UCSD-AML1 (cell line): Measurements from ENCODE around the gene EZH2.
A peak's percentile ranks its signal among the peaks of the same experiment; 100 is the strongest.

ENCODE experiments used
- DNase-seq: peaks from one replicate; lab custom pipeline; 2025; ENCODE audit not compliant: unreplicated experiment; lab: John Stamatoyannopoulos, UW

The EZH2 gene

DNA sequence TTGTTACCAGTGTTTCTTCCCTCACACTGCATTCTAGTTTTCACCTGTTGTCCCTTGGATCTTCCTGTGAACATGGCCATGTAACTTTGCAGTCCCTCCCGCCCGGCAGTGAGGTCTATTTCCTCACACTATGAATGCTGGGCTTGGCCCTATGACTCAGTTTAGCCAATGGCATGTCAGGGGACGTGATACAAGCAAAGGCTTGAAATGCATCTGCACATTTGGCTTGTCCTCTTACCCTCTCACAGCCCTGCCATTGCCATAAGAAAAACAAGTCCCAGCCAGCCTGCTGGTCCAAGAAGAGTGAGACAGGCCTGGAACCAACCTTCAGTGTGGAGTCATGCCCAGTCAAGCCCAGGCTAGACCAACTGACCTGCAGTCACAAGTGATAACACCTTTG lies 17.1 kb upstream of the EZH2 start:
- no peak for DNase-seq

- DNase-seq, result no peak
Measured at GRCh38 chr7:148898845-148899484, 14.9 kb upstream of the EZH2 start.

DNA sequence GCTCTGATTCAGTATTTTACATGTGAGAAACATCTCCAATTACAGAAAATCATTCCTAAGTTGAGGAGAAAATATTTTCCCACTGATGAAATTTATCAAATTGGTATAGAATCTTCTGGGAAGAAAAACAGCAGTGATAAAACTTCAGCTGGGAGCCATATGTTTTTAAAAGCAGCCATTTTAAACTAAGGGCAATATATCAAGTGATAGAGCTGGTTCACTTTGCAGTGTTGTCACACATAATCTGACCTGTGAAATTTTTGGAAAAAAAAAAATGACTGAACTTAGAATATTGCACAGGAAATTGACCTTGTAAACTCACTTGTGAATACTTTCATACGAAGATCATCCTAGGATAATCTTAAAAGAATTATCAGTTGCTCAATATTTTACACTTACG lies 10.5 kb upstream of the EZH2 start:
- no peak for DNase-seq

DNA sequence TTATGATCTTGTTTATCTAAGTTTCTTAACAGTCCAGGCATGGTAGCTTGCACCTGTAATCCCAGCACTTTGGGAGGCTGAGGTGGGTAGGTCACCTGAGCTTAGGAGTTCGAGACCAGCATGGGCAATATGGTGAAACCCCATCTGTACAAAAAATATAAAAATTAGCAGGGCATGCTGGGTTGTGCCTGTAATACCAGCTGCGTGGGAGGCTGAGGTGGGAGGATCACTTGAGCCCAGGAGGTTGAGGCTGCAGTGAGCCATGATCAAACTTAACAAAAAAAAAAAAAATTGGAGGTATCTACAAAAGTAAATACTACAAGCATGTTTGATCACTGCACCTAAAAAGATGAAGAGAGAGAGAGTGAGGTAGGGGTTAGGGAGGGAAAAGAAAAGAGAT lies 9.0 kb upstream of the EZH2 start:
- DNase-seq, result no peak

- DNase-seq, result no peak
Measured at GRCh38 chr7:148888300-148888699, 4.2 kb upstream of the EZH2 start.

DNA sequence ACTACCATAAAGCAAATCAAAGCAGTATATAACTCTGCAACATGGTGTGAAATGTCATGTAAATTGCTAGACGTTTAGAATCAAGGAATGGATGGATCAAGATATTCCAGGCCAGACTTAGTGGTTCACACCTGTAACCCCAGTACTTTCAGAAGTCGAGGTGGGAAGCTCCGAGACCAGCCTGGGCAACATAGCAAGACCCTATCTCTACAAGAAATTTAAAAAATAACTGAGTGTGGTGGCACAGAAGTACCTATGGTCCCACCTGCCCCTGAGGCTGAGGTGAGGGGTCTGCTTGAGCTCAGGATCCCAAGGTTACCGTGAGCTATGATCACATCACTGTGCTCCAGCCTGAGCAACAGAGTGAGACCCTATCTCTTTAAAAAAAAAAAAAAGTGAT lies 2.8 kb upstream of the EZH2 start:
- DNase-seq, result no peak

DNA sequence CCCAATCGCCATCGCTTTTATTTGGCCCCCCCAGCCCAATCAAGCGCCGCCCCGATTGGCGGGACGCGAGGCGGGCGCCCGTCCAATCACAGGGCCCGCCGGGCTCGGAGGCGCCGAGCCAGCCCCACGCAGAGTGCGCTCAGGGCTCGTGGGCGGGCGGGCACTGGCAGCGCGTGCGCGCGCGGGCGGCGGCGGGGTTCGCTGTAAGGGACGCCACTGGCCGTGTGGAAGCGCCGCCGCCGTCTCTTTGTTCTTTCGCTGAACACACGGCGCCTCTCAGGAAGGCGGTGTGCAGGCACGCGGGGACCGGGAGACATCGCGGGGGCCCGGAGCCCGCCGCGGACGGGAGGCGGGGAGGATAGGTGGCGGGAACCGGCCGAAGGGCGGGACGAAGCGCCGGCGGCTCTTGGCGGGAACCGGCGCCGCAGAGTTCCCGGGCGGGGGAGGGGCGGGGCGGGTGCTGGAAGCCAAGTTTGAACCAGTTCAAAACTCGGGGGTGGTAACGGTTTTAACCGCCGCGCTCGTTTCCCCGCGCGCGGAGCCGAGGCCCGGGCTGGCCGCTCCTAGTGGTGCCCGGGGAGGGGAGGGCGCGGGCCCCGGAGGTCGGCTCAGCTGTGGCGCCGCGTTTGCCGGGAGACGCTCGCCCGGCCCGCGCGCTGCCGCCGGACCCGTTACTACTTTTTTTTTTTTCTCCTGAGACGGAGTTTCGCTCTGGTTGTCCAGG lies 370 bp upstream of the EZH2 start:
- peak; percentile 87 for DNase-seq

- peak; percentile 15 for DNase-seq
Measured at GRCh38 chr7:148883266-148884048, 634 bp downstream of the EZH2 start.

DNA sequence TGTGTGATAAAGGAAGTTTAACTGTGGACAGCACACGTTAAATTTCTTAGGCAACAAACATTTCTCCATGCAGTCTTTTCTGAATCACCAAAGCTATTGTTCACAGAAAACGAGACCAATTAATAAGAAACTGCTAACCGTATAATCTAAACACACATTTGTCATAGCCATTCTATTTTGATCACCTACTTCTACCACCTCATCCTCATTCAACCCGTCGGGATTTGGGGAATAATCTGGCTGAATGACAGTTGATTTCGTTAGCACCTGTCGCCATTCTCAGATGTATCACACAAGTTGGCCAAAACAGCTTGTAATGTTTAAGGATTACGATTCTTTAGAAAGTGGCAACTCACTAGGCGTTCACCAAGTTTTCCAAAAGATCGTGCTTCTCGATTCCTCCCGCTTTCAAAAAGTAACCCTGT lies 1.2 kb downstream of the EZH2 start:
- no peak for DNase-seq

GRCh38 chr7:148882192-148882591 lies 1.9 kb downstream of the EZH2 start:
- DNase-seq, result no peak

DNA sequence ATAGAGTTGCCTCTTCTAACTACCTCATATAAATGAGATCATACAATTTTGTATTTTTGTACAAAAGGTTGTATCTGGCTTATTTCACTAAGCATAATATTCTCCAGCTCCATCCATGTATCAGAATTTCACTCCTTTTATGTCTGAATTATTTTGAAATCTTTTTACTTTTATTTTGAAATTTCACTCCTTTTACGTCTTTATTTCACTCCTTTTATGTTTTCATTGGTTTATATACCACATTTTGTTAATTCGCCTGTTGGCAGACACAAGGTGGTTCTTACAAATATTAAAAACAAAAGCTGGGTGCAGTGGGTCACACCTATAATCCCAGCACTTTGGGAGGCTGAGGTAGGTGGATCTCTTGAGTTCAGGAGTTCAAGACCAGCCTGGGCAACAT lies 5.8 kb downstream of the EZH2 start:
- no peak for DNase-seq

GRCh38 chr7:148877517-148877916 lies 6.6 kb downstream of the EZH2 start:
- no peak for DNase-seq

DNA sequence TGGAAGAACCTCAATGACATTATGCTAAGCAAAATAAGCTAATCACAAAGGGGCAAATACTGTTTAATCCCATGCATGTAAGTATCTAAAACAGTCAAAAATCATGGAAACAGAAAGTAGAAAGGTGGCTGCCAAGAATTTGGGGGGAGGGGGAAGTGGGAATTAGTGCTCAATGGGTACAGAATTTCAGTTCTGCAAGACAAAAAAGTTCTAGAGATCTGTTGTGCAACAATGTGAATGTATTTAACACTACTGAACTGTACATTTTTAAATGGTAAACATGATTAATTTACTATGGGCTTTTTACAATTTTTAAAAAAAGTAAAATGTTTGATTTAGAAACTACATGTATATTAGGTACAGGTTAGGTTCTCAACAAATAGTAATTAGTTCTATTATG lies 11.9 kb downstream of the EZH2 start:
- DNase-seq, result no peak

GRCh38 chr7:148871551-148871950 lies 12.5 kb downstream of the EZH2 start:
- no peak for DNase-seq

- DNase-seq, result no peak
Measured at GRCh38 chr7:148871030-148871429, 13.1 kb downstream of the EZH2 start.

- no peak for DNase-seq
Measured at GRCh38 chr7:148868378-148868674, 15.8 kb downstream of the EZH2 start.

GRCh38 chr7:148867596-148868377 lies 16.3 kb downstream of the EZH2 start:
- no peak for DNase-seq

GRCh38 chr7:148866362-148866761 lies 17.7 kb downstream of the EZH2 start:
- DNase-seq, result no peak

- DNase-seq, result no peak
Measured at GRCh38 chr7:148865283-148865682, 18.8 kb downstream of the EZH2 start.

DNA sequence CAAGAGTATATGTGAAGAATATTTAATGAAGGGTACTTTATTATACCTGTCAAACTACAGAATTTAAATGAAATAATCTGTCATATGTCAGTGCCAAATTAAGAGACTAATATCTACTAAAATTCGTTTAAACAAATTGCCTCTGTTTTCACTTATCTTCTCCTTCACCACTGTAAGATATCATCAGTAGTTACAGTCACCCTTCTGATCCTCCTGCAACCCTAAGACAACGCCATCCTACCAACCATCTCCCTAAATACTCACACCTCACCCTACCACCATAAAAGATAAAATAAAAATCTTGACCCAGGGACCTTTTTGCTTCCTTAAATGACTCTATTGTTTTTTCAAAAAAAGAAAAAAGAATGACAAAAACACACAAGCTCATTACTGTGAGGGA lies 20.8 kb downstream of the EZH2 start:
- DNase-seq, result no peak

DNA sequence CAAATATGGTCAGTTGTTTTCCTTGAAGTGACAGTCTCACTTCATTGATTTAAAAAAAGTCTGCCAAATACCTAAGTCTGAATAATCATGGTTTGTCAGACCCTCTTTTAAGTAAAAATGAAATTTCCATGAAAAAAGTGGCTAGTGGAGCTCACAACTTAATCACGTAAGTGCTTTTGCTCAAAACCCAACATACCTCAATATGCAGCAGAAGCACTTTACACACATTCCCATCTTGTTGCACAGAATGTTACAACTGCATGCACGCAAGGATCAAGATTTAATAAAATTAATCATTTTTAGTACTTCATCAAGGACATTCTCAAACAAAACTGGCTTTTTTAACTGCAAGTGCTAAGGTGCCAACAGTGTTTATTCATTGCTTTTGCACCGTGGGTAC lies 21.6 kb downstream of the EZH2 start:
- DNase-seq, result no peak

- DNase-seq, result no peak
Measured at GRCh38 chr7:148858489-148858888, 25.6 kb downstream of the EZH2 start.
